Ovary (tissue), 9 donors: ENCODE data around the gene MEF2D. TPM values are rescaled to one million over a fixed set of nuclear protein-coding genes. Genes with fewer than 3 reads are reported as not detected.
A peak's percentile ranks its signal among the peaks of the same experiment; 100 is the strongest.

Experiments
- DNase-seq, 5 donors: peaks; one replicate each; pipeline ENCODE4 v3.0.0-alpha.2; 2019 to 2020
- H3K27ac ChIP-seq, 2 donors: fragments of 200-600 bp; one replicate each; pipeline versions ENCODE4 v1.5.1 to v1.8.0; 2019 to 2022
- H3K27me3 ChIP-seq: fragments of 200-600 bp; one replicate; pipeline ENCODE4 v1.8.0; 2022
- H3K36me3 ChIP-seq: fragments of 200-600 bp; sonication (generic); one replicate; pipeline ENCODE4 v1.5.1; 2019
- H3K4me1 ChIP-seq: one replicate; pipeline ENCODE4 v1.8.1; 2013; ENCODE audit warnings: mild to moderate bottlenecking, moderate library complexity; ENCODE audit not compliant: insufficient read depth
- H3K4me3 ChIP-seq: fragments of 200-600 bp; sonication (generic); one replicate; pipeline ENCODE4 v1.5.1; 2017
- H3K9me3 ChIP-seq, 2 donors: fragments of 200-600 bp in 1 of 2; sonication (generic) in 1 of 2; one replicate each; pipeline versions ENCODE4 v1.5.1 to v1.8.1; 2013 to 2019; ENCODE audit warnings: mild to moderate bottlenecking in 1 of 2, moderate library complexity in 1 of 2
- CTCF ChIP-seq, 3 donors: fragments of 450-650 bp in 2 of 3; fragments of 200-600 bp in 1 of 3; IDR thresholded peaks; one replicate each; pipeline versions ENCODE4 v1.5.1 to v1.8.0; 2016 to 2022; ENCODE audit warnings: antibody characterized with exemption in 3 of 3, mild to moderate bottlenecking in 1 of 3
- EP300 ChIP-seq: sonication (generic); formaldehyde crosslinking; IDR thresholded peaks from one replicate; pipeline ENCODE4 v1.6.1; 2017; ENCODE audit warnings: antibody characterized with exemption
- POLR2A ChIP-seq: fragments of 450-650 bp; IDR thresholded peaks from one replicate; pipeline ENCODE4 v1.6.1; 2017; ENCODE audit warnings: antibody characterized with exemption, mild to moderate bottlenecking, moderate library complexity
- WGBS, 3 donors: extraction: QIAGEN DNeasy Blood & Tissue Kit in 1 of 3; methylation state at CpG; one replicate each; pipeline versions ENCODE4 v1.1.5 to v1.1.7; 2013 to 2017; 5-methylcytosine and 5-hydroxymethylcytosine counted together
- intact Hi-C, 4 donors: fragments of 100-400 bp; cut with DNase I; formaldehyde crosslinking; loops; one replicate each; pipeline versions ENCODE4 v1.11.0 to v1.15.1; 2022 to 2023
- polyA plus RNA-seq, 2 donors: library from polyadenylated mRNA; stranded (reverse); fragments of 200-250 nt in 1 of 2; fragments of 350-450 nt in 1 of 2; fragmentation: Illumina TruSeq in 1 of 2; extraction: RNeasy Lipid Tissue Mini Kit (QIAGEN cat#74804) in 1 of 2; gene quantifications; one replicate each; pipeline ENCODE4 v1.2.3, GENCODE V29; 2013 to 2014
- total RNA-seq, 7 donors: library from RNA; depleted of rRNA in 2 of 7; stranded (reverse); fragments of >200 nt in 2 of 7; fragmentation: NEBNext Ultra II Directional in 3 of 7; extraction: Animal tissue kit (Norgen Biotek cat#: 25700) in 3 of 7; gene quantifications; one replicate each; pipeline versions ENCODE4 v1.1.0 to v1.2.4, GENCODE V29; 2016 to 2023
- donor health status: DM: no; HTN: no; CAD: no; lungs with moderate emphysema.
- donor health status: DM: no; HTN: no; CAD: no.
- donor health status: Bipolar disorder and iron deficiency.
- donor health status: DM: yes; HTN: yes; CAD: no.
- donor health status: DM: no; HTN: no; CAD: no.
- donor health status: DM: yes; HTN: yes; CAD: no.

The MEF2D gene
- total and polyA plus RNA-seq, 9 donors = 30.0 to 96.6 (median 57.6) TPM

DNA sequence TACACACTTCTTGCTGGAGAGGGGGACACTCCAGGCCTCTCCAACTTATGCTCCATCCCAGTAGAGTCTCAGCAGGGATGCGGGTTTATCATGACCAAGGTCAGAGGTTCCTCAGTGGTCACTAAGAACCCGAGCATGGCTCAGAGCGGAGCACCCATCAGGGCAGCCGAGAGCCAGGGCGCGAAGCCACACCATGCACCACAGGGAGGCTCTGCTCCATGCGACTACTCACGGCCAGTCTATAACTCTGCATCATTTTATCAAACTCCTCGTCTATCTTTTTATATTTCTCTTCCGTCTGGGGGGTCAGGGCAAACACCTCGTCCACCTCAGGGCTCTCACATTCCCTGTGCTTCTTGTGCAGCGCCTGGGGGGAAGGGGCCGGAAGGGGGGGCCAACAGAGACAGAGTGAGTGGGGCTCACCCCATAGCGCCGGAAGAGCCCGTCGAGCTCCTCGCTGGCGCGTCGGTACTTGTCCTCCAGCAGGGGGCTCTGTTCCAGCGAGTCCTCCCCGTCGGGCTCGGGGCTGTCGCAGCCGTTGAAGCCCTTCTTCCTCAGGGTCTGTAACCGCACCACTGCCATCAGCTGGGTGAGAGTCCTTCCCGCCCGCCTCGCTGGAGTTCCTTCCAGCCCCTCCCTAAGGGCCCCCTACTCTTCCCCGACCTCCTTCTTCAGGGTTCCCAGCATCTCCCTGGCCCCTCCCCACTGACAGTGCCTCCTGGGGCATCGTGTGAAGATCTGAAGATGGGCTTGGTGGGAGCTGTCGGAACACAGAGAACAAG is 20.0 kb downstream of the MEF2D start:
- intact Hi-C loops = loop anchor here in 1 of 4 donors (10.0 kb wide), 1 partner anchor 124 kb away; the partner anchor contains the start of gene GPATCH4
- H3K4me3 ChIP-seq = no peak overlapping the region
- peaks cover 15% of the 10 kb centered on the region for H3K4me1 ChIP-seq
- no peaks in the 10 kb centered on the region for H3K36me3 ChIP-seq
- H3K27me3 ChIP-seq = no peaks in the 10 kb centered on the region
- H3K9me3 ChIP-seq = no peaks in the 10 kb centered on the region
- H3K27ac ChIP-seq = no peak overlapping the region
- DNase-seq = peak in 3 of 5 donors; percentile 59 to 64 (median 60)
- no peak for TF ChIP-seq POLR2A
- TF ChIP-seq EP300 = no peak
- TF ChIP-seq CTCF (IDR thresholded peaks at IDR 0.05) = peak in 2 of 3 donors; percentile 43 to 45
- 43 to 49% (median 47%) methylated on average over 34 of the region's 34 CpGs for WGBS, 3 donors

DNA sequence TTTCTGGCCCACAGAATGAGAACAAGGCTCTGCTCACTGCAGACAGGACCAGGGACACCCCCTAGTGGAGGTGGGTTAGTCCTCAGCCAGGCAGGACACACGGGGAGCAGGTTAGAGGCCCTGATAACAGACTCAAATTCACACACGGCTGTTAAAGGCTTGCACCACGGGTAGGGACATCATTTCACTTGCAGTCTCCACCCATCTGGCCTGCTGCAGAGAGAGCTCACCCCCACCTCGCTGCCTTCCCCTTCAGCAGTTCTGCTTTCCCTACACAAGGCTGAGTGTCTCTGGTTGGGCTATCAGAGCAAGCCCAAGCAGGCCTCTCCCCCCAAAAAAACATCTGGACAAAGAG is 20.6 kb downstream of the MEF2D start:
- H3K9me3 ChIP-seq = no peaks in the 10 kb centered on the region
- no peak for DNase-seq
- no peaks in the 10 kb centered on the region for H3K36me3 ChIP-seq
- TF ChIP-seq POLR2A (no peak), CTCF (IDR thresholded peaks at IDR 0.05) (no peak), EP300 (no peak)
- H3K27me3 ChIP-seq = no peaks in the 10 kb centered on the region
- intact Hi-C loops = loop anchor here in 1 of 4 donors (10.0 kb wide), 1 partner anchor 125 kb away; the partner anchor contains the start of gene GPATCH4
- H3K4me3 ChIP-seq = no peak overlapping the region
- peaks cover 15% of the 10 kb centered on the region for H3K4me1 ChIP-seq
- no peak overlapping the region for H3K27ac ChIP-seq
- WGBS, 3 donors = 36 to 51% (median 45%) methylated on average over 4 of the region's 4 CpGs

DNA sequence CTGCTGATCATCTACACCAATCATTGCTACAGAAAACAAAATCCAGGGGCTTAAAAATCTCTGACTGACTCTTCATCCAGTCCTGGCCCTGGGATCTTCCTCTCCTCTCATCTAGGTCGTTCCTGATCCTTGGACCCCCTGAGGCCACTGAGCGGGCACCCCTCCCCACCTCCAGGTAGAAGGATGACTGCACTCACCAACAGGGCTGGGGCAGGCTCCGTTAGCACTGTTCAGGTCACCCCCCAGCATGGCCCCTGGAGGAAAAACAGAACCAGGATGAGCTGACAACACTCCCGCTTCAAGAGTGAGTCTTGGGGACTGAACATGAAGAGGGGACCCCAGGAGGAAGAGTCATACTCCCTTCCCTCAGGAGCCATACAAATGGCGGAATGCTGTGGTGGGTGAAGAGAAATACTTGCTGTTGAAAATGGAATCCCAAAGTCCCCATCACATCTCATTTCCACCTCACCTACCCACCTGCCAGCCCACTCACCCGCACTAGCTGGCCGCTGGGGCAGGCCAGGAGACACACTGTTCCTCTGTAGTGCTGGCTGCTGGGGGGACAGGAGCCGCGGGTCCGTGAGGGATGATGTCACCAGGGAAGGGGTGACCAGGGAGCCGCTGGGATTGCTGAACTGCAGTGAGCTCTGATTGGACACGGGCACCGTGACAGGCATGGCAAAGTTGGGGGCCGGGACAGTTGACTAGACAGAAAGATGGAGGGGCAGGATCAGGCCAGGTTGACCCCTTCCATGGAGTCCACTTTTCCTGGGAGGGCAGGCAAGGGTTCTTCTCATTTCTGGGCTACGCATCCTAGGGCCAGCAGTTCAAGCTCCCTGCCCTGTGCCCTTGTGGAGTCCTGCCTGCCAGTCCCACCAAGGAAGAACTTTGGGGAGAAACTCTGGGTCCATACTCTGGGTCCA is 21.2 kb downstream of the MEF2D start:
- 80 to 86% (median 83%) methylated on average over 15 of the region's 15 CpGs for WGBS, 3 donors
- Histone ChIP-seq H3K4me3 (no peak overlapping the region), H3K36me3 (no peaks in the 10 kb centered on the region), H3K9me3 (no peaks in the 10 kb centered on the region), H3K27me3 (no peaks in the 10 kb centered on the region), H3K27ac (peak overlapping the region in 1 of 2 donors; percentile 52), H3K4me1 (peaks cover 15% of the 10 kb centered on the region)
- no peak for DNase-seq
- TF ChIP-seq EP300 = no peak
- TF ChIP-seq POLR2A = no peak
- no peak for TF ChIP-seq CTCF (IDR thresholded peaks at IDR 0.05)
- intact Hi-C loops = loop anchor here in 1 of 4 donors (10.0 kb wide), 1 partner anchor 125 kb away; the partner anchor contains the start of gene GPATCH4

GRCh38 chr1:156478250-156478627 is 22.3 kb downstream of the MEF2D start:
- Histone ChIP-seq H3K27me3 (no peaks in the 10 kb centered on the region), H3K36me3 (no peaks in the 10 kb centered on the region), H3K4me3 (no peak overlapping the region), H3K27ac (peak overlapping the region in 1 of 2 donors; percentile 75), H3K9me3 (no peaks in the 10 kb centered on the region), H3K4me1 (peaks cover 15% of the 10 kb centered on the region)
- no peak for TF ChIP-seq POLR2A
- TF ChIP-seq CTCF (IDR thresholded peaks at IDR 0.05) = no peak
- no peak for TF ChIP-seq EP300
- WGBS, 3 donors = 88 to 90% (median 90%) methylated on average over 8 of the region's 8 CpGs
- intact Hi-C loops = no loop called here
- DNase-seq = no peak
